SK-N-MC (cell line): ENCODE measurements around the gene MOAP1.
A peak's percentile ranks its signal among the peaks of the same experiment; 100 is the strongest.
"Not testable (repeated sequence)": the region's sequence is repeated elsewhere in the genome, so short reads cannot be mapped to it uniquely, and the experiment has no call there.

ENCODE experiments used
- DNase-seq: peaks from one replicate; pipeline ENCODE4 v3.0.0-alpha.2; 2011; ENCODE audit warnings: low read depth, low spot score
- H3K27ac ChIP-seq: fragments of 200-600 bp; sonication (generic); 2 replicates; pipeline ENCODE4 v1.5.1; 2016; ENCODE audit warnings: mixed run types
- H3K36me3 ChIP-seq: fragments of 200-600 bp; sonication (generic); 2 replicates; pipeline ENCODE4 v1.6.1; 2017; ENCODE audit warnings: antibody characterized with exemption, low read length, mixed read lengths; ENCODE audit not compliant: insufficient read depth
- H3K4me3 ChIP-seq: fragments of 200-600 bp; sonication (generic); 2 replicates; pipeline ENCODE4 v1.5.1; 2016
- H3K9ac ChIP-seq: fragments of 200-600 bp; sonication (generic); 2 replicates; pipeline ENCODE4 v1.8.0; 2017; ENCODE audit warnings: mixed run types, mixed read lengths; ENCODE audit not compliant: insufficient read length
- H3K9me3 ChIP-seq: fragments of 200-600 bp; sonication (generic); 2 replicates; pipeline ENCODE4 v1.6.1; 2017; ENCODE audit warnings: low read depth, mild to moderate bottlenecking, antibody characterized with exemption, low read length, moderate library complexity, mixed read lengths
- EZH2 ChIP-seq: fragments of 200-600 bp; sonication (generic); IDR thresholded peaks from one replicate; pipeline ENCODE4 v1.6.1; 2017; ENCODE audit warnings: antibody characterized with exemption
- FOXP2 ChIP-seq: optimal IDR thresholded peaks from 2 replicates; pipeline ENCODE3; 2011; ENCODE audit warnings: mild to moderate bottlenecking, moderate library complexity; ENCODE audit not compliant: insufficient read depth; ENCODE audit errors: extremely low read length, control extremely low read depth
- POLR2AphosphoS5 ChIP-seq: IDR thresholded peaks from 2 replicates; pipeline ENCODE4 v1.6.1; 2012; ENCODE audit warnings: mild to moderate bottlenecking, low read depth, low read length, borderline replicate concordance

The MOAP1 gene

GRCh38 chr14:93184391-93185348, at the start of gene MOAP1, which contains the start of gene LYSET:
Gene MOAP1 (minus strand): TSS chr14:93184897. CDS start chr14:93184242, 655 bp downstream.
Gene LYSET (plus strand): TSS chr14:93185317. CDS start chr14:93185406, 89 bp downstream.
- peak within 1 kb of the TSS; percentile 86 for H3K9ac ChIP-seq
- peak within 1 kb of the TSS; percentile 96 for H3K4me3 ChIP-seq
- TF ChIP-seq FOXP2: peak; percentile 24
- TF ChIP-seq POLR2AphosphoS5: peak; percentile 73
- no peak for TF ChIP-seq EZH2
- DNase-seq: no peak
- H3K27ac ChIP-seq: peak within 1 kb of the TSS; percentile 82
- H3K36me3 ChIP-seq: peaks cover 33% of the 10 kb centered on the region
- H3K9me3 ChIP-seq: no peaks in the 10 kb centered on the region

GRCh38 chr14:93233078-93233477, 48.4 kb upstream of the MOAP1 start:
- peaks cover 12% of the 10 kb centered on the region for H3K36me3 ChIP-seq
- DNase-seq, H3K9me3 ChIP-seq, H3K4me3 ChIP-seq, H3K27ac ChIP-seq, H3K9ac ChIP-seq: not testable (repeated sequence)

GRCh38 chr14:93232159-93232558, 47.5 kb upstream of the MOAP1 start:
- TF ChIP-seq FOXP2 (no peak), EZH2 (no peak), POLR2AphosphoS5 (no peak)

GRCh38 chr14:93231129-93231979, 46.7 kb upstream of the MOAP1 start:
- H3K4me3 ChIP-seq: no peak overlapping the region
- no peaks in the 10 kb centered on the region for H3K9me3 ChIP-seq
- peaks cover 27% of the 10 kb centered on the region for H3K36me3 ChIP-seq
- TF ChIP-seq POLR2AphosphoS5: no peak; the same call in 1 of the 2 replicates
- TF ChIP-seq EZH2: no peak
- TF ChIP-seq FOXP2: no peak
- DNase-seq: no peak
- H3K27ac ChIP-seq: no peak overlapping the region
- H3K9ac ChIP-seq: no peak overlapping the region

More at GRCh38 chr14:93232159-93232558, 47.5 kb upstream of the MOAP1 start:
- no peaks in the 10 kb centered on the region for H3K9me3 ChIP-seq
- H3K27ac ChIP-seq: no peak overlapping the region
- no peak overlapping the region for H3K9ac ChIP-seq
- H3K36me3 ChIP-seq: peaks cover 22% of the 10 kb centered on the region
- no peak overlapping the region for H3K4me3 ChIP-seq
- no peak for DNase-seq

GRCh38 chr14:93230539-93230938, 45.8 kb upstream of the MOAP1 start:
- Histone ChIP-seq H3K9ac (no peak overlapping the region), H3K4me3 (no peak overlapping the region), H3K36me3 (peaks cover 35% of the 10 kb centered on the region), H3K27ac (no peak overlapping the region), H3K9me3 (no peaks in the 10 kb centered on the region)
- TF ChIP-seq FOXP2 (no peak), POLR2AphosphoS5 (no peak), EZH2 (no peak)
- no peak for DNase-seq

GRCh38 chr14:93228550-93228949, 43.9 kb upstream of the MOAP1 start:
- Histone ChIP-seq H3K4me3 (no peak overlapping the region), H3K27ac (peak overlapping the region; percentile 35; the same call in 1 of the 2 replicates), H3K9me3 (no peaks in the 10 kb centered on the region), H3K9ac (no peak overlapping the region), H3K36me3 (peaks cover 52% of the 10 kb centered on the region)
- TF ChIP-seq FOXP2 (no peak), POLR2AphosphoS5 (no peak), EZH2 (no peak)
- DNase-seq: no peak

GRCh38 chr14:93223565-93223964, 38.9 kb upstream of the MOAP1 start:
- Histone ChIP-seq H3K27ac (no peak overlapping the region), H3K36me3 (peaks cover 88% of the 10 kb centered on the region), H3K9me3 (no peaks in the 10 kb centered on the region), H3K4me3 (no peak overlapping the region), H3K9ac (no peak overlapping the region)
- no peak for TF ChIP-seq FOXP2
- TF ChIP-seq EZH2: no peak
- no peak for TF ChIP-seq POLR2AphosphoS5
- DNase-seq: no peak

- Histone ChIP-seq H3K27ac (no peak overlapping the region), H3K36me3 (peaks cover 84% of the 10 kb centered on the region), H3K4me3 (no peak overlapping the region), H3K9me3 (no peaks in the 10 kb centered on the region), H3K9ac (no peak overlapping the region)
- no peak for DNase-seq
- no peak for TF ChIP-seq EZH2
- no peak for TF ChIP-seq POLR2AphosphoS5
- no peak for TF ChIP-seq FOXP2
These were observed 35.8 kb upstream of the MOAP1 start for GRCh38 chr14:93220509-93220908.
